ENCODE measurements around the gene EBNA1BP2. TPM values are rescaled to one million over a fixed set of nuclear protein-coding genes. Genes with fewer than 3 reads are reported as not detected.

EBNA1BP2 gene
- total and polyA plus RNA-seq, 11 donors = 22.8 to 166 (median 29.2) TPM

DNA sequence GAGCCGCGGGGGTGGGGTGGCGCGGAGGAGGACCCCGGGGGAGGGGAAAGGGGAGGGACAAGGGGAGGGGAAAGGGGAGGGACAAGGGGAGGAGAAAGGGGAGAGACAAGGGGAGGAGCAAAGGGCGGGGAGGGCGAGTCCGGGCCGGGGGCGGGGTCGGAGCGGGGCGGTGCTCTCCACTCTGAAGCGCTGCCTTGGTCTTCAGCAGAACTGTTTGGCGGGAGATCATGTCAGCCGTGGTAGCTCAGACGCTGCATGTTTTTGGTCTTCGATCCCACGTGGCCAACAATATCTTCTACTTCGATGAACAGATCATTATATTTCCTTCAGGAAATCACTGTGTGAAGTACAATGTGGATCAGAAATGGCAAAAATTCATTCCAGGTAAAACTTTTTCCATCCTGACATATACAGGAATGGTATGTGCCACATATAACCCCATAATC is 460 bp upstream of the EBNA1BP2 start:
- Histone ChIP-seq H3K4me1 (peaks cover 0 to 19% (median 12%) of the 10 kb centered on the region in 12 donors), H3K27me3 (peaks cover 0 to 13% (median 0%) of the 10 kb centered on the region in 9 donors), H3K27ac (peak overlapping the region in 3 of 12 donors; percentile 40 to 72 (median 52)), H3K36me3 (peaks cover 0 to 32% (median 27%) of the 10 kb centered on the region in 9 donors), H3K4me3 (peak overlapping the region in 11 of 12 donors; percentile 72 to 98 (median 87)), H3K9me3 (no peaks in the 10 kb centered on the region)
- 1 to 2% (median 2%) methylated on average over 19 to 20 of the region's 20 CpGs for WGBS, 4 donors
- DNase-seq (peak; percentile 85 to 92 (median 91)), ATAC-seq (peak; percentile 96 to 99 (median 98))
- intact Hi-C loops (cut with DNase I) = loop anchor here in 3 of 10 donors (2.0 kb wide), 1 partner anchor 34 kb away; no protein-coding TSS in a partner anchor
- TF ChIP-seq CTCF (IDR thresholded peaks at IDR 0.05) (no peak), POLR2A (IDR thresholded peaks at IDR 0.05) (peak in 1 of 2 donors; percentile 54)

GRCh38 chr1:43171312-43171875 is 696 bp downstream of the EBNA1BP2 start:
- no peaks in the 10 kb centered on the region for H3K9me3 ChIP-seq
- peaks cover 0 to 8% (median 0%) of the 10 kb centered on the region in 9 donors for H3K27me3 ChIP-seq
- WGBS, 4 donors = 23 to 34% (median 27%) methylated on average over 17 of the region's 17 CpGs
- intact Hi-C loops (cut with DNase I) = no loop called here
- ATAC-seq = no peak
- TF ChIP-seq CTCF (IDR thresholded peaks at IDR 0.05) (no peak), POLR2A (IDR thresholded peaks at IDR 0.05) (no peak)
- peak overlapping the region in 8 of 12 donors; percentile 35 to 72 (median 55) for H3K27ac ChIP-seq
- H3K36me3 ChIP-seq = peaks cover 0 to 44% (median 38%) of the 10 kb centered on the region in 9 donors
- peak overlapping the region; percentile 72 to 98 (median 88) for H3K4me3 ChIP-seq
- H3K4me1 ChIP-seq = peaks cover 0 to 19% (median 12%) of the 10 kb centered on the region in 12 donors
- no peak for DNase-seq

DNA sequence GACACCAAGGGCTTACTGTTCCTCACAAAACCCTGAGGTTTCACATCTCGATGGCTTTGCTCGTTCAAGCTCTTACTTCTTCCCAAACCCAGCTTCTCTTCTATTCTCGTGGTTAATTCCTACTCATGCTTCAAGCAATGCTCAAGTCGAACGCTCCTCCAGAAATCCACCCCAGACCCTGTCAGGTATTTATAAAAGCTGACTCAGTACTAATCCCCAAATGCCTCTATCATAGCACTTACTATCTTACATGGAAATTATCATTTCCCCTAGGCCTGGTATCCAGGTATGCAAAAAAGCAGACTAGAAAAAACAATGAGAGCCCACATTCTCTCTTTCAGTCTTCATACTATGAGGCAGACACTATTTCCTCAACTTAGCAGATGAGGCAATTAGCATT is 6.3 kb downstream of the EBNA1BP2 start:
- intact Hi-C loops (cut with DNase I) = no loop called here
- Histone ChIP-seq H3K4me3 (no peak overlapping the region), H3K4me1 (peaks cover 0 to 4% (median 0%) of the 10 kb centered on the region in 12 donors), H3K9me3 (no peaks in the 10 kb centered on the region), H3K27me3 (no peaks in the 10 kb centered on the region), H3K36me3 (peaks cover 3 to 91% (median 72%) of the 10 kb centered on the region in 9 donors), H3K27ac (no peak overlapping the region)
- ATAC-seq (no peak), DNase-seq (no peak)
- WGBS, 4 donors = 93 to 98% (median 94%) methylated on average over 5 of the region's 5 CpGs
- TF ChIP-seq POLR2A (IDR thresholded peaks at IDR 0.05) (no peak), CTCF (IDR thresholded peaks at IDR 0.05) (no peak)

GRCh38 chr1:43165162-43165561 is 6.9 kb downstream of the EBNA1BP2 start:
- Histone ChIP-seq H3K4me3 (no peak overlapping the region), H3K36me3 (peaks cover 3 to 84% (median 71%) of the 10 kb centered on the region in 9 donors), H3K4me1 (no peaks in the 10 kb centered on the region), H3K27me3 (no peaks in the 10 kb centered on the region), H3K9me3 (no peaks in the 10 kb centered on the region), H3K27ac (no peak overlapping the region)
- DNase-seq (no peak), ATAC-seq (no peak)
- WGBS, 4 donors = 91 to 95% (median 93%) methylated on average over 3 of the region's 3 CpGs
- intact Hi-C loops (cut with DNase I) = no loop called here
- no peak for TF ChIP-seq CTCF (IDR thresholded peaks at IDR 0.05)
- no peak for TF ChIP-seq POLR2A (IDR thresholded peaks at IDR 0.05)
